ENCODE measurements around the gene BAD.
A peak's percentile ranks its signal among the peaks of the same experiment; 100 is the strongest.
"Not testable (repeated sequence)": the region's sequence is repeated elsewhere in the genome, so short reads cannot be mapped to it uniquely, and the experiment has no call there.

The BAD gene

GRCh38 chr11:64246871-64247728 lies 37.4 kb downstream of the BAD start, which contains the start of gene PPP1R14B:
TSS of gene PPP1R14B (minus strand) at chr11:64246943. CDS start at chr11:64246673, 270 bp downstream.
- FAIRE-seq (no peak), DNase-seq (ENCODE audit: low spot score) (peak; percentile 91)

- DNase-seq (ENCODE audit: low spot score); FAIRE-seq: not testable (repeated sequence)
Observed at GRCh38 chr11:64246621-64246870, 37.9 kb downstream of the BAD start.

DNA sequence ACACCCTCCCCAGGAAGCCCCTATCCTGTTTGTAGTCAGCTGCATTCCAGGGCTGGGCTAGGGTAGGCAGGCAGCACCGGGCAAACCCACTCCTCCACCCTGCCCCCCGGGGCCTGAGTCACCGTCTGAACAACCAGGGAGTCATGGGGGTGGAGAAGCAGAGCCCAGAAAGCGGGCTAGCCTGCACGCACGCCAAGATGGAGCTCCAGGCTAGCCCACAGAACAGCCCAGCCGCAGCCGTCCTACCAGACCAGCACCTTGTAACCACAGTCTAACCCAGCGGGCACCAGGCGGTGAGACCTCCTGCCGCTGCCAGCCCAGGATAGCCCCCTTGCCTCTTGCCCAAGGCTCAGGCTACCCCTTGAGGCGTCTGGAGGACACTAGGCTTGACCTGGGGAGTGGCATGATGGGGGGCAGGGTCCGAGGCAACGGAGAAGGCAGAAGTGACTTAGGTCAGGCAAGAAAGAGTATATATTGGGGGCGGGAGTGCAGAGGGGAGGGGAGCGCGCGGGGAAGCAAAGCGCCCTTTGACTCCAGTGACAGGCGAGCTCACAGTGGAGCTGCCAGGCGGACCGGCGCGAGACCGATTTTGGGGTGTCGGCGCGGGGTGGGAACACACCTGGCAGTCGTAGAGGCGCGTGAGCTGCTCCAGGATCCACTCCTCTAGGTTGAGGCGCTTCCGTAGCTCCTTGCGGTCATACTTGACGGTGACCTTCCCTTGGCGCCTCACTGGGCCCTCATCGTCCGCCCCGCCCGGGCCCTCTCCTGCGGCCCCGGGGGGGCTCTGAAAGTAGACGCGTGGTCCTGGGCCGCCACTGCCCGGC lies 38.5 kb downstream of the BAD start:
- DNase-seq (ENCODE audit: low spot score) (peak; percentile 74), FAIRE-seq (no peak)

- FAIRE-seq (no peak), DNase-seq (ENCODE audit: low spot score) (no peak)
Observed at GRCh38 chr11:64245401-64245796, 39.1 kb downstream of the BAD start.

- FAIRE-seq (no peak), DNase-seq (ENCODE audit: low spot score) (no peak)
Observed at GRCh38 chr11:64244966-64245365, 39.5 kb downstream of the BAD start.

GRCh38 chr11:64244107-64244506 lies 40.4 kb downstream of the BAD start:
- DNase-seq (ENCODE audit: low spot score) (no peak), FAIRE-seq (no peak)

DNA sequence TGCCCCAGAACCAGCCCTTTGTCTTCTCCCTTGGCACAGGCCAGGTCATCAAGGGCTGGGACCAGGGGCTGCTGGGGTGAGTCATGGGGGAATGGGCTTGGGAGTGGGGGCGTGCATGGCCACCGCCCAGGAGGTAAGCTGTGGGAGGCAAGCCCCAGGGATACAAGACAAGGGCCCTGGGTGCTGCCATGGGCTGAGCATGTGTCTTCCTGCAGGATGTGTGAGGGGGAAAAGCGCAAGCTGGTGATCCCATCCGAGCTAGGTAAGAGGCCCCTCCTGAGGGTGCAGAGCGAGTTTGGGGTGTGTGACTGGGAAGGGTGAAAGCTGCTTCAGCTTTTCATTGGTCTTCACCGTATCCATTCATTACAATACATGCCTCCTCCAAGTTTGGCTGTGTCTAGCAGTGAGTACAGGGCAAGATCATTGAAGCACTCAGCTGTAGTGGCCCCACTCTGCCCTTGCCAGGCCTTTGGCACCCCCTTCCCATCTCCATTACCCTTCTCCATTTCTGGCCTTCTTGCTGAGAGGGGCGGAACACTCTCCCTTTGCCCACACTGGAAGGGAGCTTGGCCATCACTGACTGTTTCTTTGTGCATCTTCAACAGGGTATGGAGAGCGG lies 41.1 kb downstream of the BAD start:
- FAIRE-seq (no peak), DNase-seq (ENCODE audit: low spot score) (no peak)

DNA sequence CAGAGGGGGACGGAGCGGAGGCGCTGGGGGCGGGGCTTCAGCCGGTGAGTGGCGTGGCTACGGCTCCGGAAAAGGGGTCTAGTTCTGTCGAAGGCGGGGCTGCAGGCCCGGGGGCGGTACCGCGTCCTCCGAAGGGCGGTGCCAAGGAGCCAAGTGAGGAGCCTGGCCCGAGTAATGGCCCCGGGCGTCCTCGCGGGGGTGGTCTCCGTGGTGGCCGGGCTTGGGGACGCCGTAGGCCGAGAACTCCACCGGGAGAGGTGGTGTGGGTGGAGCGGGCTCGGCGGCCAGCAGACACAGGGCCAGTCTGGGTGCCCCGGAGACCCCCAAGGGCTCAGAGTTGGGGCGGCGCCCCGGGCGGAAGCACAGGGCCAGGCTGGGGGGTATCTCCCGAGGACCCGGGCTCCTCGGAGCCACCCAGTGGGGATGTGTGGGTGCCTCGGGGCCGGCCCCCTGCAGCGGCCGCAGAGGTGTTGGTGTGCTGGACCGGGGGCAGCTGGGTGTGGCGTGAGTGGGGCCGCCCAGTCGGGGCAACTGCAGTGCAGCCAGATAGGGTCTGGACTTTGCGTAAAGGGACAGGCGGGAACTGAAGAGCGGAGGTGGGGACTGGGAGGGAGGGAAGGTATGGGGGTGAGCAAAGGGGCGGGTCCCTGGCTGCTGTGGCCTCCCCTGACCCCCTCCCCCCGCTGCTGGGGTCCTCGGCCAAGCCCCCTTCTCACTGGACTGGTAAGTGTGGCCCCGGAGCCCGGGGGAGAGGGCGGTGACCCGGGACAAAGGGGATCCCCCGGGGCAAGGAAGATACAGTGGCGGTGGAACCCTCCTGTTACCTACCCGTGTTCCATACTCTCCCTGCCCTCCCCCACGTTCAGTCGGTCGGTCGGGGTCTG lies 42.7 kb downstream of the BAD start:
- peak; percentile 29 for DNase-seq (ENCODE audit: low spot score)
- no peak for FAIRE-seq

GRCh38 chr11:64241241-64241490 lies 43.3 kb downstream of the BAD start:
- DNase-seq (ENCODE audit: low spot score) (peak; percentile 97), FAIRE-seq (no peak)

DNA sequence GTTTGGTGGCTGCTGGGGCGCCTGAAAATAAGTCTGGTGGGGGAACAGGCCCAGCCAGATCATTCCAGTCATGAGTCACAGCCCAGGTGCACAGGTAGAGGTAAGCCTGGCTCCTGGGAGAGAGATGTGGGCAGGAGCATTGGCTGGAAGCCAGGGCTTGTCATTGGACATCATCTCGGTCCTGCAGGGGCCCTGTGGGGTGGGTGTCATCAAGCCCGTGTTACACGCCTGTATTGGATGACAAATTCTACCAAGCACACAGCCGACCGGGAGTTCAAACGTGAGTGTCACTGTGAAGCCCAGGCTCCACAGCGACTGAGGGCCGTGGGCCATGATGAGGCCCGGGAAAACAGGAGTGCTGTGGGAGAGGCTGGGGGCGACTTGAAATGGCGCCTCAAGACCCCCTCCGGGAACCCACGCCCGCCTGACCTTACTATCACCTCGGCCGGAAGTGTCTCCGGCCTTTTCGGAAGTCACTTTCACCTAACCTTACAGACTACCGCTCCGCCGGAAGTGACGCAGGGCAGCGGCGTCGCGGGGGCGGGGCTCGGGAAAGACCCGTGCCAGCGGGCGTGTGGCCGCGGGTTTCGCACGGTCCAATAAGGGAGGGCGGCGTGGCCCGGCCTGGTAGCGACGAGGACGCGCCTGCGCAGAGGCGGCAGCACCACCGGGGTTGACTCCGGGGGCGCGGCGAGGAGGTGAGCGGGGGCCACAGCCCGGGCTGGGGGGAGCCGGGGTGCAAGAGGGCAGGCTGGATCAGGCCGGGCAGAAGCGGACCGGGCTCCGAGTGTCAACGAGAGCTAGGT lies 43.8 kb downstream of the BAD start, which contains the start of gene FKBP2:
Gene FKBP2, plus strand, starts transcription at position 661 of the 806 bp plus-strand sequence. CDS start 1,293 bp downstream, outside the sequence.
- DNase-seq (ENCODE audit: low spot score) (peak; percentile 98), FAIRE-seq (peak; percentile 30)

DNA sequence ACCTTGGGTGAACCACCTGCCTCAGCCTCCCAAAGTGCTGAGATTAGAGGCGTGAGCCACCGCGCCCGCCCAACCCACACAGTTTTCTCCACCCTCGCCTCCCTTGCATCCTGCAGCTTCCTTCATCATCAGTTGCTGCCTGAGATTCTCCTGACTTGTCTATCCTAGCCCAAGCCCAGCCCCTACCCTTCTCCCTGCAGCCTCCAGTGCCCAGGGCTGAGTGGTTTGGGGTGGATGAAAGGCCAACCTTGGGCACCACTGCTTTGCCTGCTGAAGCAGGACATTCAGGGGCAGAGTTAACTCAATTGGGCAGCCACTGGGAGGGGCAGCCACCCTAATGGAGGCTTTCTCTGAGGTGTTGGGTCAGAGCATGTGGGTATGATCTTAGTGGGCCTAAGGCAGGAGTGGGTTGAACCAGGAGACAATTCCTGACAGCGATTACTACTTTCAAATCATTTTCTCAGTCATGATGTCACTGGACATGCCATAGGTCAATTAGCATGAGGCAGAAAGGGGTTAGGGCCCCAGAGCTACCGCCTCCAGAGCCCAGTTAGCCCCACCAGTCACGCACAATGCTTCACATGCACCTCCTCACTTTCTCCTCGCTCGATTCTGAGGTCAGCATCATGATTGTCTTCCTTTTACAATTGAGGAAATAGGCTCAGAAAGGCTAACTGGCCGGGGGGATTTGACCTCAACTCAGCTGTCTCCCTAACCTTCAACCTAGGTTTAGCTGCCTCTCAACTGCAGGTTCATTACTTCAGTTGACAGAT lies 44.6 kb downstream of the BAD start:
- DNase-seq (ENCODE audit: low spot score) (no peak), FAIRE-seq (no peak)

- FAIRE-seq: no peak
Observed at GRCh38 chr11:64238999-64239398, 45.5 kb downstream of the BAD start.

DNA sequence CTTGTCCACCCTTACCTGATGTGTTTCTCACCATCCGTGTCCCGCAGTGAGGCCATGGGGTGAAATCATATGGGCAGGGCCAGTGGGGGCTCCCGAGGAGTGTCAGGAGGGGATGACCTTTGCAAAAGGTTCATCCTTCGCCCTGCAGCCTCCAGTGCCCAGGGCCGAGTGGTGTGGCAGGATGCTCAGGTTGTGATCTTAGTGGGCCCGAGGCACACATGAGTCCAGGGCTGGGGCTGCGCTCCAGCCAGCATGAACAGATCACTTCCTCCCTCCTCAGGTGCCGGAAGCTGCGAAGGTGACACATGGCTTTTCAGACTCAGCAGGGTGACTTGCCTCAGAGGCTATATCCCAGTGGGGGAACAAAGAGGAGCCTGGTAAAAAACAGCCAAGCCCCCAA lies 46.4 kb downstream of the BAD start:
- DNase-seq (ENCODE audit: low spot score) (no peak), FAIRE-seq (no peak)

More at GRCh38 chr11:64238999-64239398, 45.5 kb downstream of the BAD start:
- DNase-seq (ENCODE audit: low spot score): no peak

GRCh38 chr11:64237484-64237951 lies 46.9 kb downstream of the BAD start:
- FAIRE-seq: no peak
- no peak for DNase-seq (ENCODE audit: low spot score)

GRCh38 chr11:64235437-64236161 lies 48.9 kb downstream of the BAD start:
- DNase-seq (ENCODE audit: low spot score) (no peak), FAIRE-seq (no peak)

DNA sequence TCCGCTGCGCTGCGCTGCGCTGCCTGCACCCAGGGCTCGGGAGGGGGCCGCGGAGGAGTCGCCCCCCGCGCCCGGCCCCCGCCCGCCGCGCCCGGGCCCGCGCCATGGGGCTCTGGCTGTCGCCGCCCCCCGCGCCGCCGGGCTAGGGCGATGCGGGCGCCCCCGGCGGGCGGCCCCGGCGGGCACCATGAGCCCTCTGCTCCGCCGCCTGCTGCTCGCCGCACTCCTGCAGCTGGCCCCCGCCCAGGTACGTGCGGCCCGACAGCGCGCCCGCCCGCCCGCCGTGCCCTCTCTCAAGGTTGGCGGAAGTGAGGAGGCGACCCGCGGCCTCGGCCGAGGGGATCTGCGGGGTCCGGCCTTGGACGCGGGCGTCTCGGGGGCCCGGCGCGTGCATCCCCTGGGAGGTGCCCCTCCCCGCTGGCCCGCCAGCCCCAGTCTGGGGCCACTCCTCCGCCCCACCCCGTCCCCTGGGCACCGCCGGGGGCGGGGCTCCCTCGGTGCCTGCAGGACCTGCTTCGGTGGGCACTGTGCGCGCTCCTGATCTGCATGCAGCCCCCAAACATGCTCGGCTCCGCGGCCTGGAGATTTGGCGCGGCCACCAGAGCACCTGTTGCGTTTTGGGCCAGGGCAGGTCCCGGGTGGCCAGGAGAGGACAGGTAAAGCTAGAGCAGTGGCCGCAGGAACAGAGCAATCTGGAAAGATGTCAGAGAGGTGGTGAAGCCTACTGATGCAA lies 49.7 kb downstream of the BAD start:
- DNase-seq (ENCODE audit: low spot score) (peak; percentile 71), FAIRE-seq (no peak)

GRCh38 chr11:64233913-64234586 lies 50.4 kb downstream of the BAD start, which contains the start of gene VEGFB:
TSS of gene VEGFB (plus strand) at chr11:64234584. CDS start at chr11:64234834, 250 bp downstream.
- FAIRE-seq: no peak

GRCh38 chr11:64232967-64233315 lies 51.5 kb downstream of the BAD start:
- DNase-seq (ENCODE audit: low spot score) (no peak), FAIRE-seq (no peak)

More at GRCh38 chr11:64233913-64234586, 50.4 kb downstream of the BAD start, which contains the start of gene VEGFB:
- DNase-seq (ENCODE audit: low spot score): peak; percentile 86
